SK-N-SH treated with all-trans-retinoic acid at 6 μM for 48 hours (cell line): ENCODE results near the gene DES.

Source experiments
- ATAC-seq: fragments of 200-7000 bp; cut with Tn5 transposase; 3 replicates; pipeline ENCODE4 v1.9.1; 2020; ENCODE audit warnings: mild to moderate bottlenecking, moderate library complexity
- BACH2 ChIP-seq: fragments of 250-450 bp; sonication (Bioruptor Pico); IDR thresholded peaks from 2 replicates; pipeline ENCODE4 v1.9.0; 2021; ENCODE audit warnings: mild to moderate bottlenecking, borderline replicate concordance
- CREB5 ChIP-seq: fragments of 250-450 bp; sonication (Bioruptor Pico); IDR thresholded peaks from 2 replicates; pipeline ENCODE4 v1.5.1; 2020; ENCODE audit warnings: low read depth, mild to moderate bottlenecking, moderate library complexity
- CSRNP3 ChIP-seq: fragments of 250-450 bp; sonication (Bioruptor Pico); IDR thresholded peaks from 2 replicates; pipeline ENCODE4 v1.5.1; 2021; ENCODE audit warnings: mild to moderate bottlenecking, moderate library complexity
- ESRRG ChIP-seq: fragments of 250-450 bp; sonication (Bioruptor Pico); IDR thresholded peaks from 2 replicates; pipeline ENCODE4 v1.6.1; 2021; ENCODE audit warnings: mild to moderate bottlenecking
- GLIS3 ChIP-seq: fragments of 250-450 bp; sonication (Bioruptor Pico); IDR thresholded peaks from 2 replicates; pipeline ENCODE4 v1.5.0; 2020; ENCODE audit warnings: mild to moderate bottlenecking, moderate library complexity
- PATZ1 ChIP-seq: fragments of 250-450 bp; sonication (Bioruptor Pico); IDR thresholded peaks from 2 replicates; pipeline ENCODE4 v1.8.0; 2020; ENCODE audit warnings: mild to moderate bottlenecking, moderate library complexity, borderline replicate concordance
- POU6F1 ChIP-seq: fragments of 250-450 bp; sonication (Bioruptor Pico); IDR thresholded peaks from 2 replicates; pipeline ENCODE4 v1.8.0; 2021; ENCODE audit warnings: low read depth, mild to moderate bottlenecking, moderate library complexity, borderline replicate concordance
- PPARA ChIP-seq: fragments of 250-450 bp; sonication (Bioruptor Pico); IDR thresholded peaks from 2 replicates; pipeline ENCODE4 v1.5.0; 2020; ENCODE audit warnings: mild to moderate bottlenecking, borderline replicate concordance
- RARB ChIP-seq: fragments of 250-450 bp; sonication (Bioruptor Pico); IDR thresholded peaks from 2 replicates; pipeline ENCODE4 v1.8.0; 2021; ENCODE audit warnings: mild to moderate bottlenecking, moderate library complexity
- SNAI2 ChIP-seq: fragments of 250-450 bp; sonication (Bioruptor Pico); IDR thresholded peaks from 2 replicates; pipeline ENCODE4 v1.5.0; 2020; ENCODE audit warnings: mild to moderate bottlenecking, moderate library complexity
- TCF4 ChIP-seq: fragments of 250-450 bp; sonication (Bioruptor Pico); IDR thresholded peaks from 2 replicates; pipeline ENCODE4 v1.8.0; 2021; ENCODE audit warnings: mild to moderate bottlenecking, moderate library complexity, borderline replicate concordance
- TOX ChIP-seq: fragments of 250-450 bp; sonication (Bioruptor Pico); IDR thresholded peaks from 2 replicates; pipeline ENCODE4 v1.8.0; 2021; ENCODE audit warnings: mild to moderate bottlenecking, moderate library complexity, borderline replicate concordance
- TSHZ2 ChIP-seq: fragments of 250-450 bp; sonication (Bioruptor Pico); IDR thresholded peaks from 2 replicates; pipeline ENCODE4 v1.5.0; 2020; ENCODE audit warnings: mild to moderate bottlenecking, moderate library complexity
- ZC3H10 ChIP-seq: fragments of 250-450 bp; sonication (Bioruptor Pico); IDR thresholded peaks from 2 replicates; pipeline ENCODE4 v1.5.1; 2021; ENCODE audit warnings: mild to moderate bottlenecking, moderate library complexity
- ZFP30 ChIP-seq: fragments of 450-650 bp; formaldehyde crosslinking; IDR thresholded peaks from 2 replicates; pipeline ENCODE4 v1.5.0; 2022; ENCODE audit warnings: mild to moderate bottlenecking, moderate library complexity
- ZNF70 ChIP-seq: fragments of 450-650 bp; formaldehyde crosslinking; IDR thresholded peaks from 2 replicates; pipeline ENCODE4 v1.5.0; 2020; ENCODE audit warnings: mild to moderate bottlenecking, moderate library complexity

Gene DES

GRCh38 chr2:219471476-219472371 lies 53.5 kb downstream of the DES start:
- TF ChIP-seq GLIS3 (CRISPR knock-in tag) (no peak), ESRRG (CRISPR knock-in tag) (no peak), CSRNP3 (CRISPR knock-in tag) (no peak), ZNF70 (CRISPR knock-in tag) (no peak), RARB (CRISPR knock-in tag) (no peak)
- no peak for ATAC-seq

- ATAC-seq, result no peak
- TF ChIP-seq TSHZ2 (CRISPR knock-in tag), result no peak
- TF ChIP-seq SNAI2 (CRISPR knock-in tag), result no peak
- TF ChIP-seq PPARA (CRISPR knock-in tag), result no peak
- TF ChIP-seq POU6F1 (CRISPR knock-in tag), result no peak
- TF ChIP-seq GLIS3 (CRISPR knock-in tag), result no peak
These were observed 54.5 kb downstream of the DES start for GRCh38 chr2:219472629-219473187.

- ATAC-seq, result no peak
- TF ChIP-seq PPARA (CRISPR knock-in tag) (no peak), ZFP30 (no peak), TSHZ2 (CRISPR knock-in tag) (no peak), GLIS3 (CRISPR knock-in tag) (no peak), POU6F1 (CRISPR knock-in tag) (no peak)
These were observed 55.3 kb downstream of the DES start for GRCh38 chr2:219473511-219473910.

- no peak for ATAC-seq
- TF ChIP-seq PATZ1 (CRISPR knock-in tag) (no peak), TOX (no peak), TCF4 (CRISPR knock-in tag) (no peak), CSRNP3 (CRISPR knock-in tag) (no peak), BACH2 (CRISPR knock-in tag) (no peak), ESRRG (CRISPR knock-in tag) (no peak), ZC3H10 (no peak), CREB5 (no peak), PPARA (CRISPR knock-in tag) (no peak)
These were observed 56.3 kb downstream of the DES start for GRCh38 chr2:219474285-219475060.
